ENCODE results near the gene KRT85. TPM values are rescaled to one million over a fixed set of nuclear protein-coding genes. Genes with fewer than 3 reads are reported as not detected.

KRT85 gene
- total and polyA plus RNA-seq, 2 donors (not counting 3 experiments of a cell fraction or from before 2014, with no cell fraction given), result not detected

DNA sequence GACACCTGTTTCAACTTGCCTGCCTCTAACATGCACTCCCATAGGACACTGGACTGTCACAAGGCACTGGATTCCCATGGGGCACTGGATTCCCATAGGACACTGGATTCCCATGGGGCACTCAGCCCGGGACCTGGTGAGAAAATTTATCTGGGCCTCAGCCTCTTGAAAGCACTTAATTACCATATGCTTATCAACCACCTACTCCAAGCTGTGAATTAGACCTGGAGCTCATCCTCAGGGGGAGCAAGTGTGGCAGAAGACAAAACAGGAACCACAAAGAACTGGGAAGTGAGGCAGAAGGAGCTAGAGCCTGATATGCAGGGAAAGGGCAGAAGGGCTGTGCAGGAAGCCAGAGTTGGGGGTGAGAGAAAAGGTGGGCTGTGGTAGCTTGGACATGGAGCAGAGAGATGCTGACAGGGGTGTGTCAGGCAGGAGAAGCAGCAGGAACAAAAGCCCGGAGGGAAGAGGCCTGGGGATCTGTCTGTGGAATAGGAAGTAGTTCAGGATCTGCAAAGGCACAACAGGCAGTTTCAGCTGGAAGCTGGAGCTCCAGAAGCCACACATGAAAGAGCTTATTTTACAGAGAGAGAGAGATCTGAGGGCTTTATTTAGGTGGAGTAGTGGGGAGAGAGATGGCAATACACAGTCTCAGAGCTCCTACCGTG lies 35.7 kb upstream of the KRT85 start:
- CTCF ChIA-PET, result interaction anchor here (1.0 to 2.0 kb wide), 4 partner anchors 11 to 477 kb away, joined by 3 to 8 read pairs (median 3); no protein-coding TSS in a partner anchor

More for the DNA sequence above, 35.7 kb upstream of the KRT85 start:
- intact Hi-C loops (cut with micrococcal nuclease) (no loop called here), dilution Hi-C loops (cut with MboI; ENCODE audit: extremely low pct_ligation_motif_present, low sequenced_read_pairs) (no loop called here)
- no TSS peak for BruUV-seq (replicated peaks)
- Histone ChIP-seq H3K4me1 (ENCODE audit: control insufficient read depth, extremely low read depth, insufficient read depth, low read length) (no peaks in the 10 kb centered on the region), H4K20me1 (replicated peaks; ENCODE audit: control insufficient read depth, extremely low read depth, insufficient read depth, low read length) (no peaks in the 10 kb centered on the region), H3K9me3 (replicated peaks; ENCODE audit: control insufficient read depth, insufficient read depth, low read length) (no peaks in the 10 kb centered on the region), H3K4me2 (ENCODE audit: insufficient read depth, low read length) (no peak overlapping the region), H3K9me1 (replicated peaks; ENCODE audit: control insufficient read depth, extremely low read depth, insufficient read depth, low read length) (no peaks in the 10 kb centered on the region), H2AFZ (ENCODE audit: low read depth, low read length) (no peak overlapping the region), H3K9ac (replicated peaks; ENCODE audit: extremely low read depth, insufficient read depth, low read length) (no peak overlapping the region), H3K36me3 (ENCODE audit: control insufficient read depth in 2 of 2, extremely low read depth in 1 of 2, insufficient read depth in 2 of 2, low read length in 2 of 2) (no peaks in the 10 kb centered on the region), H3K79me2 (ENCODE audit: control insufficient read depth, insufficient read depth, low read length) (no peaks in the 10 kb centered on the region), H3K4me3 (replicated peaks in 1 of 3; ENCODE audit: insufficient read depth in 1 of 3, low read depth in 1 of 3, low read length in 3 of 3) (no peak overlapping the region), H3K27me3 (ENCODE audit: control insufficient read depth in 2 of 2, insufficient read depth in 2 of 2, low read length in 2 of 2) (peaks cover 0 to 5% of the 10 kb centered on the region in 2 experiments), H3K27ac (ENCODE audit: insufficient read depth, low read depth, low read length) (no peak overlapping the region)
- TF ChIP-seq POLR2AphosphoS5 (IDR thresholded peaks at IDR 0.05; ENCODE audit: insufficient read depth, low read depth, low read length) (no peak), POLR2A (IDR thresholded peaks at IDR 0.05; ENCODE audit: low read depth, low read length) (no peak), EZH2 (IDR thresholded peaks at IDR 0.05; ENCODE audit: borderline replicate concordance, low read depth, low read length, severe bottlenecking) (no peak), FOS (IDR thresholded peaks at IDR 0.05; ENCODE audit: borderline replicate concordance, insufficient read depth, low read length) (no peak), MYC (IDR thresholded peaks at IDR 0.05; ENCODE audit: low read depth, low read length) (no peak), JUN (IDR thresholded peaks at IDR 0.05; ENCODE audit: borderline replicate concordance, insufficient read depth, insufficient read length, low read depth) (no peak), GATA2 (IDR thresholded peaks at IDR 0.05; ENCODE audit: insufficient read depth, insufficient read length, low read depth, low read length) (no peak)
- TF ChIP-seq, protein P1, sequence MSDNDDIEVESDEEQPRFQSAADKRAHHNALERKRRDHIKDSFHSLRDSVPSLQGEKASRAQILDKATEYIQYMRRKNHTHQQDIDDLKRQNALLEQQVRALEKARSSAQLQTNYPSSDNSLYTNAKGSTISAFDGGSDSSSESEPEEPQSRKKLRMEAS (IDR thresholded peaks at IDR 0.05; ENCODE audit: insufficient read depth, insufficient read length), result no peak
- TF ChIP-seq, protein P2, sequence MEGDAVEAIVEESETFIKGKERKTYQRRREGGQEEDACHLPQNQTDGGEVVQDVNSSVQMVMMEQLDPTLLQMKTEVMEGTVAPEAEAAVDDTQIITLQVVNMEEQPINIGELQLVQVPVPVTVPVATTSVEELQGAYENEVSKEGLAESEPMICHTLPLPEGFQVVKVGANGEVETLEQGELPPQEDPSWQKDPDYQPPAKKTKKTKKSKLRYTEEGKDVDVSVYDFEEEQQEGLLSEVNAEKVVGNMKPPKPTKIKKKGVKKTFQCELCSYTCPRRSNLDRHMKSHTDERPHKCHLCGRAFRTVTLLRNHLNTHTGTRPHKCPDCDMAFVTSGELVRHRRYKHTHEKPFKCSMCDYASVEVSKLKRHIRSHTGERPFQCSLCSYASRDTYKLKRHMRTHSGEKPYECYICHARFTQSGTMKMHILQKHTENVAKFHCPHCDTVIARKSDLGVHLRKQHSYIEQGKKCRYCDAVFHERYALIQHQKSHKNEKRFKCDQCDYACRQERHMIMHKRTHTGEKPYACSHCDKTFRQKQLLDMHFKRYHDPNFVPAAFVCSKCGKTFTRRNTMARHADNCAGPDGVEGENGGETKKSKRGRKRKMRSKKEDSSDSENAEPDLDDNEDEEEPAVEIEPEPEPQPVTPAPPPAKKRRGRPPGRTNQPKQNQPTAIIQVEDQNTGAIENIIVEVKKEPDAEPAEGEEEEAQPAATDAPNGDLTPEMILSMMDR (IDR thresholded peaks at IDR 0.05; ENCODE audit: extremely low read depth in 1 of 2, insufficient read depth in 1 of 2, low read depth in 1 of 2, low read length in 2 of 2), result no peak
- DNase-seq (ENCODE audit: low read depth, low spot score) (no peak), FAIRE-seq (no peak)
- POLR2A ChIA-PET, result no interaction called here

Data from endothelial cell of umbilical vein (primary cell).